HepG2 (cell line): Measurements from ENCODE around the gene KCNAB2. TPM values are rescaled to one million over a fixed set of nuclear protein-coding genes. Genes with fewer than 3 reads are reported as not detected.
A peak's percentile ranks its signal among the peaks of the same experiment; 100 is the strongest.

Experiments used
- BCL6 ChIP-seq: IDR thresholded peaks from 2 replicates; pipeline ENCODE4 v1.6.1; 2016; ENCODE audit warnings: missing genetic modification reagents, missing compliant biosample characterization
- ELF3 ChIP-seq: IDR thresholded peaks from 2 replicates; pipeline ENCODE4 v1.6.1; 2016; ENCODE audit warnings: missing genetic modification reagents, missing compliant biosample characterization
- ESRRA ChIP-seq: sonication (generic); formaldehyde crosslinking; IDR thresholded peaks from 2 replicates; pipeline ENCODE4 v1.5.1; 2020; ENCODE audit warnings: mild to moderate bottlenecking, low read depth, missing genetic modification reagents
- GATA4 ChIP-seq: sonication (generic); IDR thresholded peaks from 2 replicates; pipeline ENCODE4 v1.6.1; 2016; ENCODE audit warnings: antibody characterized with exemption, low read depth, borderline replicate concordance
- GATAD1 ChIP-seq: IDR thresholded peaks from 2 replicates; pipeline ENCODE4 v1.6.1; 2016; ENCODE audit warnings: missing genetic modification reagents, missing compliant biosample characterization
- MYC ChIP-seq: sonication (generic); formaldehyde crosslinking; IDR thresholded peaks from 2 replicates; pipeline ENCODE4 v1.9.0; 2021; ENCODE audit warnings: missing genetic modification reagents, borderline replicate concordance
- NR2F6 ChIP-seq, 2 experiments: IDR thresholded peaks; 2 replicates each; pipeline ENCODE4 v1.6.1; 2016; ENCODE audit warnings: antibody characterized with exemption in 1 of 2, mild to moderate bottlenecking in 1 of 2
- PHF21A ChIP-seq: sonication (generic); formaldehyde crosslinking; IDR thresholded peaks from 2 replicates; pipeline ENCODE4 v1.5.0; 2020; ENCODE audit warnings: mild to moderate bottlenecking, missing genetic modification reagents
- RBM39 ChIP-seq: fragments of 200-400 bp; formaldehyde crosslinking; IDR thresholded peaks from one replicate; pipeline ENCODE4 v1.6.1; 2018; ENCODE audit warnings: antibody characterized with exemption, mild to moderate bottlenecking, low read depth, low read length; ENCODE audit not compliant: poor library complexity, severe bottlenecking
- SP5 ChIP-seq: IDR thresholded peaks from 2 replicates; pipeline ENCODE4 v1.6.1; 2016; ENCODE audit warnings: low read depth, borderline replicate concordance
- TEAD3 ChIP-seq: optimal IDR thresholded peaks from 2 replicates; pipeline ENCODE3; 2016; ENCODE audit warnings: borderline replicate concordance
- ZFY ChIP-seq: sonication (generic); formaldehyde crosslinking; IDR thresholded peaks from 2 replicates; pipeline ENCODE4 v1.4.0; 2020; ENCODE audit warnings: missing genetic modification reagents
- ZNF17 ChIP-seq: sonication (generic); formaldehyde crosslinking; IDR thresholded peaks from 2 replicates; pipeline ENCODE4 v1.5.0; 2020; ENCODE audit warnings: mild to moderate bottlenecking, missing genetic modification reagents
- ZNF296 ChIP-seq: sonication (generic); formaldehyde crosslinking; conservative IDR thresholded peaks from 2 replicates; pipeline ENCODE4 v1.5.0; 2020; ENCODE audit warnings: mild to moderate bottlenecking, missing genetic modification reagents
- ZNF430 ChIP-seq: sonication (generic); formaldehyde crosslinking; IDR thresholded peaks from 2 replicates; pipeline ENCODE4 v1.9.0; 2021; ENCODE audit warnings: mild to moderate bottlenecking, missing genetic modification reagents
- ZNF724P ChIP-seq: sonication (generic); formaldehyde crosslinking; IDR thresholded peaks from 2 replicates; pipeline ENCODE4 v1.8.0; 2022; ENCODE audit warnings: missing genetic modification reagents, borderline replicate concordance
- ZNF792 ChIP-seq: IDR thresholded peaks from 2 replicates; pipeline ENCODE4 v1.6.1; 2016
- ZSCAN25 ChIP-seq: sonication (generic); formaldehyde crosslinking; IDR thresholded peaks from 2 replicates; pipeline ENCODE4 v1.8.0; 2022; ENCODE audit warnings: mild to moderate bottlenecking, missing genetic modification reagents
- polyA plus RNA-seq, 8 experiments: library from polyadenylated mRNA; depleted of rRNA in 3 of 8; stranded (reverse) in 7 of 8; unstranded in 1 of 8; fragments of >200 nt; fragmentation: Illumina TruSeq in 4 of 8; extraction: Trizol in 4 of 8; gene quantifications; 2 replicates each; pipeline versions ENCODE4 v1.2.1 to v1.2.3, GENCODE V29; 2011 to 2016; ENCODE audit warnings: low read depth in 4 of 8, missing spikeins in 1 of 8, mixed read lengths in 1 of 8; ENCODE audit not compliant: insufficient read depth in 1 of 8
- total RNA-seq, 5 experiments: library from RNA; depleted of rRNA; stranded (reverse); fragments of >200 nt; fragmentation: Illumina TruSeq; extraction: Trizol; gene quantifications; 2 replicates each; pipeline ENCODE4 v1.2.3, GENCODE V29; 2016; ENCODE audit warnings: low read depth in 1 of 5
- TF ChIP-seq, protein P1 (sequence below): sonication (generic); formaldehyde crosslinking; IDR thresholded peaks from 2 replicates; pipeline ENCODE4 v1.4.0; 2020; ENCODE audit warnings: mild to moderate bottlenecking, missing genetic modification reagents
- TF ChIP-seq, protein P2 (sequence below): sonication (generic); formaldehyde crosslinking; IDR thresholded peaks from 2 replicates; pipeline ENCODE4 v1.5.1; 2020; ENCODE audit warnings: mild to moderate bottlenecking, missing genetic modification reagents, moderate library complexity
- TF ChIP-seq, protein P3 (sequence below): IDR thresholded peaks from 2 replicates; pipeline ENCODE4 v1.6.1; 2016
- TF ChIP-seq, protein P4 (sequence below): sonication (generic); formaldehyde crosslinking; IDR thresholded peaks from 2 replicates; pipeline ENCODE4 v1.8.0; 2022; ENCODE audit warnings: mild to moderate bottlenecking, missing genetic modification reagents, moderate library complexity
- TF ChIP-seq, protein P5 (sequence below): sonication (generic); formaldehyde crosslinking; IDR thresholded peaks from 2 replicates; pipeline ENCODE4 v1.4.0; 2020; ENCODE audit warnings: mild to moderate bottlenecking, missing genetic modification reagents
- TF ChIP-seq, protein P6 (sequence below): sonication (generic); formaldehyde crosslinking; IDR thresholded peaks from 2 replicates; pipeline ENCODE4 v1.9.0; 2022; ENCODE audit warnings: low read depth, missing genetic modification reagents

Gene KCNAB2
- total and polyA plus RNA-seq, 2 of the 13 experiments (the other 11 are each of a cell fraction or from before 2014, with no cell fraction given), result 6.2 to 8.8 TPM

DNA sequence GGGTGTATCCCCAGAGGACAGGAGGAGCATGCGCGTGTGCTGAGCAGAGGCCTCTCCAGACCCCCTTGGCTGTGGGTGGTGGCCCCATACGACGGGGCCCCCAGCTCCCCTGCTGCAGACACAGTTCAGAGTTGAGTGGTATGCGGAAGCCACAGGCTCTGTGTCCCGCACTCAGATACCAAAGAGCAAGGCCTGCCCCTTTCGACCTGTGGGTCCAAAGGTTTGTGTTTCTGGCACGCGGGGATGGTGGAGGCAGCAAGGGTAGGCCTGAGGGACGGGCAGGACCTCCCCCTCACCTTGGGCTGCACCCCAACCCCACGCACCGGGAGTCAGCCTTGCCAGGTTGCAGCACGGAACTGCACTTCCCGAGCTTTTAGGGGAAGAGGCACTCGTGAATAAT is at the start of gene KCNAB2 (continued):
- peak; percentile 17; the same call in 1 of the 2 replicates for TF ChIP-seq PHF21A
- TF ChIP-seq, protein P1, sequence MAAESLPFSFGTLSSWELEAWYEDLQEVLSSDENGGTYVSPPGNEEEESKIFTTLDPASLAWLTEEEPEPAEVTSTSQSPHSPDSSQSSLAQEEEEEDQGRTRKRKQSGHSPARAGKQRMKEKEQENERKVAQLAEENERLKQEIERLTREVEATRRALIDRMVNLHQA (CRISPR knock-in tag), result no peak
- peak; percentile 22; the same call in 1 of the 2 replicates for TF ChIP-seq MYC (CRISPR knock-in tag)
- no peak for TF ChIP-seq BCL6 (CRISPR knock-in tag)
- TF ChIP-seq ZFY (CRISPR knock-in tag), result 0 out of 2 replicates have a peak, but pooled peaks have one; percentile 29
- TF ChIP-seq, protein P2, sequence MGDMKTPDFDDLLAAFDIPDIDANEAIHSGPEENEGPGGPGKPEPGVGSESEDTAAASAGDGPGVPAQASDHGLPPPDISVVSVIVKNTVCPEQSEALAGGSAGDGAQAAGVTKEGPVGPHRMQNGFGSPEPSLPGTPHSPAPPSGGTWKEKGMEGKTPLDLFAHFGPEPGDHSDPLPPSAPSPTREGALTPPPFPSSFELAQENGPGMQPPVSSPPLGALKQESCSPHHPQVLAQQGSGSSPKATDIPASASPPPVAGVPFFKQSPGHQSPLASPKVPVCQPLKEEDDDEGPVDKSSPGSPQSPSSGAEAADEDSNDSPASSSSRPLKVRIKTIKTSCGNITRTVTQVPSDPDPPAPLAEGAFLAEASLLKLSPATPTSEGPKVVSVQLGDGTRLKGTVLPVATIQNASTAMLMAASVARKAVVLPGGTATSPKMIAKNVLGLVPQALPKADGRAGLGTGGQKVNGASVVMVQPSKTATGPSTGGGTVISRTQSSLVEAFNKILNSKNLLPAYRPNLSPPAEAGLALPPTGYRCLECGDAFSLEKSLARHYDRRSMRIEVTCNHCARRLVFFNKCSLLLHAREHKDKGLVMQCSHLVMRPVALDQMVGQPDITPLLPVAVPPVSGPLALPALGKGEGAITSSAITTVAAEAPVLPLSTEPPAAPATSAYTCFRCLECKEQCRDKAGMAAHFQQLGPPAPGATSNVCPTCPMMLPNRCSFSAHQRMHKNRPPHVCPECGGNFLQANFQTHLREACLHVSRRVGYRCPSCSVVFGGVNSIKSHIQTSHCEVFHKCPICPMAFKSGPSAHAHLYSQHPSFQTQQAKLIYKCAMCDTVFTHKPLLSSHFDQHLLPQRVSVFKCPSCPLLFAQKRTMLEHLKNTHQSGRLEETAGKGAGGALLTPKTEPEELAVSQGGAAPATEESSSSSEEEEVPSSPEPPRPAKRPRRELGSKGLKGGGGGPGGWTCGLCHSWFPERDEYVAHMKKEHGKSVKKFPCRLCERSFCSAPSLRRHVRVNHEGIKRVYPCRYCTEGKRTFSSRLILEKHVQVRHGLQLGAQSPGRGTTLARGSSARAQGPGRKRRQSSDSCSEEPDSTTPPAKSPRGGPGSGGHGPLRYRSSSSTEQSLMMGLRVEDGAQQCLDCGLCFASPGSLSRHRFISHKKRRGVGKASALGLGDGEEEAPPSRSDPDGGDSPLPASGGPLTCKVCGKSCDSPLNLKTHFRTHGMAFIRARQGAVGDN (CRISPR knock-in tag), result peak; percentile 63
- TF ChIP-seq, protein P3, sequence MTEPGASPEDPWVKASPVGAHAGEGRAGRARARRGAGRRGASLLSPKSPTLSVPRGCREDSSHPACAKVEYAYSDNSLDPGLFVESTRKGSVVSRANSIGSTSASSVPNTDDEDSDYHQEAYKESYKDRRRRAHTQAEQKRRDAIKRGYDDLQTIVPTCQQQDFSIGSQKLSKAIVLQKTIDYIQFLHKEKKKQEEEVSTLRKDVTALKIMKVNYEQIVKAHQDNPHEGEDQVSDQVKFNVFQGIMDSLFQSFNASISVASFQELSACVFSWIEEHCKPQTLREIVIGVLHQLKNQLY, result no peak
- TF ChIP-seq, protein P4, sequence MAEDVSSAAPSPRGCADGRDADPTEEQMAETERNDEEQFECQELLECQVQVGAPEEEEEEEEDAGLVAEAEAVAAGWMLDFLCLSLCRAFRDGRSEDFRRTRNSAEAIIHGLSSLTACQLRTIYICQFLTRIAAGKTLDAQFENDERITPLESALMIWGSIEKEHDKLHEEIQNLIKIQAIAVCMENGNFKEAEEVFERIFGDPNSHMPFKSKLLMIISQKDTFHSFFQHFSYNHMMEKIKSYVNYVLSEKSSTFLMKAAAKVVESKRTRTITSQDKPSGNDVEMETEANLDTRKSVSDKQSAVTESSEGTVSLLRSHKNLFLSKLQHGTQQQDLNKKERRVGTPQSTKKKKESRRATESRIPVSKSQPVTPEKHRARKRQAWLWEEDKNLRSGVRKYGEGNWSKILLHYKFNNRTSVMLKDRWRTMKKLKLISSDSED (CRISPR knock-in tag), result no peak
- TF ChIP-seq ZNF430 (CRISPR knock-in tag), result no peak
- TF ChIP-seq SP5 (CRISPR knock-in tag), result 0 out of 2 replicates have a peak, but pooled peaks have one; percentile 23
- TF ChIP-seq GATA4, result no peak
- TF ChIP-seq, protein P5, sequence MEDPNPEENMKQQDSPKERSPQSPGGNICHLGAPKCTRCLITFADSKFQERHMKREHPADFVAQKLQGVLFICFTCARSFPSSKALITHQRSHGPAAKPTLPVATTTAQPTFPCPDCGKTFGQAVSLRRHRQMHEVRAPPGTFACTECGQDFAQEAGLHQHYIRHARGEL (CRISPR knock-in tag), result no peak
- TF ChIP-seq ZNF296, result no peak
- TF ChIP-seq ZNF17, result no peak
- TF ChIP-seq ZNF724P (CRISPR knock-in tag), result no peak
- TF ChIP-seq TEAD3 (CRISPR knock-in tag), result peak; percentile 96
- no peak for TF ChIP-seq ZSCAN25
- TF ChIP-seq, protein P6, sequence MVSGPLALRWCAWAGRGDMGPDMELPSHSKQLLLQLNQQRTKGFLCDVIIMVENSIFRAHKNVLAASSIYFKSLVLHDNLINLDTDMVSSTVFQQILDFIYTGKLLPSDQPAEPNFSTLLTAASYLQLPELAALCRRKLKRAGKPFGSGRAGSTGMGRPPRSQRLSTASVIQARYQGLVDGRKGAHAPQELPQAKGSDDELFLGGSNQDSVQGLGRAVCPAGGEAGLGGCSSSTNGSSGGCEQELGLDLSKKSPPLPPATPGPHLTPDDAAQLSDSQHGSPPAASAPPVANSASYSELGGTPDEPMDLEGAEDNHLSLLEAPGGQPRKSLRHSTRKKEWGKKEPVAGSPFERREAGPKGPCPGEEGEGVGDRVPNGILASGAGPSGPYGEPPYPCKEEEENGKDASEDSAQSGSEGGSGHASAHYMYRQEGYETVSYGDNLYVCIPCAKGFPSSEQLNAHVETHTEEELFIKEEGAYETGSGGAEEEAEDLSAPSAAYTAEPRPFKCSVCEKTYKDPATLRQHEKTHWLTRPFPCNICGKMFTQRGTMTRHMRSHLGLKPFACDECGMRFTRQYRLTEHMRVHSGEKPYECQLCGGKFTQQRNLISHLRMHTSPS, result no peak; the same call in 1 of the 2 replicates
- TF ChIP-seq RBM39, result no peak
- 0 out of 2 replicates have a peak, but pooled peaks have one; percentile 37 for TF ChIP-seq NR2F6 (IDR thresholded peaks at IDR 0.05)
- 0 out of 2 replicates have a peak, but pooled peaks have one; percentile 40 for TF ChIP-seq NR2F6 (CRISPR knock-in tag; IDR thresholded peaks at IDR 0.05)
- TF ChIP-seq ESRRA (CRISPR knock-in tag), result 0 out of 2 replicates have a peak, but pooled peaks have one; percentile 28
- TF ChIP-seq ZNF792 (CRISPR knock-in tag), result no peak
- TF ChIP-seq ELF3 (CRISPR knock-in tag), result peak; percentile 82
- TF ChIP-seq GATAD1, result no peak
